MM.1S (cell line): ENCODE data around the gene IFT122.

Experiments used
- DNase-seq: peaks from one replicate; pipeline ENCODE4 v3.0.0-alpha.2; 2015
- H2AFZ ChIP-seq: fragments of 300-600 bp; sonication (generic); 2 replicates; pipeline ENCODE4 v1.6.0; 2016; ENCODE audit warnings: antibody characterized with exemption, low read length
- H3F3A ChIP-seq: fragments of 300-600 bp; sonication (generic); 2 replicates; pipeline ENCODE4 v1.6.1; 2016; ENCODE audit warnings: mild to moderate bottlenecking, antibody characterized with exemption, low read length, moderate library complexity, mixed read lengths; ENCODE audit not compliant: insufficient read depth
- H3K27ac ChIP-seq: fragments of 300-600 bp; sonication (generic); 2 replicates; pipeline ENCODE4 v1.5.1; 2016; ENCODE audit warnings: mild to moderate bottlenecking, low read length
- H3K27me3 ChIP-seq: fragments of 300-600 bp; sonication (generic); replicated peaks from 2 replicates; pipeline ENCODE4 v1.6.0; 2016; ENCODE audit warnings: low read length; ENCODE audit not compliant: insufficient read depth
- H3K36me3 ChIP-seq: fragments of 300-600 bp; sonication (generic); replicated peaks from 2 replicates; pipeline ENCODE4 v1.6.1; 2016; ENCODE audit warnings: mild to moderate bottlenecking, low read length, mixed read lengths; ENCODE audit not compliant: insufficient read depth
- H3K4me1 ChIP-seq: fragments of 300-600 bp; sonication (generic); 2 replicates; pipeline ENCODE4 v1.6.1; 2016; ENCODE audit warnings: low read length, mixed read lengths
- H3K4me2 ChIP-seq: fragments of 300-600 bp; sonication (generic); 2 replicates; pipeline ENCODE4 v1.6.0; 2016; ENCODE audit warnings: low read depth, low read length
- H3K4me3 ChIP-seq: fragments of 300-600 bp; sonication (generic); 2 replicates; pipeline ENCODE4 v1.5.1; 2016; ENCODE audit warnings: low read length, mixed read lengths
- H3K79me2 ChIP-seq: fragments of 300-600 bp; sonication (generic); 2 replicates; pipeline ENCODE4 v1.6.1; 2016; ENCODE audit warnings: mixed run types, low read length, mixed read lengths
- H3K9ac ChIP-seq: fragments of 300-600 bp; sonication (generic); 2 replicates; pipeline ENCODE4 v1.6.1; 2016; ENCODE audit warnings: low read length, mixed read lengths
- H3K9me2 ChIP-seq: fragments of 300-600 bp; sonication (generic); replicated peaks from 2 replicates; pipeline ENCODE4 v1.6.1; 2016; ENCODE audit warnings: mild to moderate bottlenecking, low read length, mixed read lengths; ENCODE audit not compliant: insufficient read depth
- H3K9me3 ChIP-seq: fragments of 300-600 bp; sonication (generic); replicated peaks from 2 replicates; pipeline ENCODE4 v1.6.1; 2016; ENCODE audit warnings: mild to moderate bottlenecking, low read length, mixed read lengths; ENCODE audit not compliant: insufficient read depth
- H4K20me1 ChIP-seq: fragments of 300-600 bp; sonication (generic); 2 replicates; pipeline ENCODE4 v1.6.1; 2016; ENCODE audit warnings: mild to moderate bottlenecking, low read length, moderate library complexity, mixed read lengths; ENCODE audit not compliant: insufficient read depth
- CTCF ChIP-seq: fragments of 300-600 bp; sonication (generic); IDR thresholded peaks from 2 replicates; pipeline ENCODE4 v1.5.1; 2016; ENCODE audit warnings: antibody characterized with exemption, low read length, mixed read lengths
- EZH2 ChIP-seq: fragments of 300-600 bp; sonication (generic); optimal IDR thresholded peaks from 2 replicates; pipeline ENCODE3; 2017; ENCODE audit warnings: low read depth, mild to moderate bottlenecking, antibody characterized with exemption, low read length, mixed read lengths
- EZH2phosphoT487 ChIP-seq: fragments of 300-600 bp; sonication (generic); IDR thresholded peaks from 2 replicates; pipeline ENCODE4 v1.6.1; 2018; ENCODE audit warnings: antibody characterized with exemption, low read length

The IFT122 gene

GRCh38 chr3:129404130-129404529 is 35.9 kb upstream of the IFT122 start:
- TF ChIP-seq CTCF (no peak), EZH2 (no peak), EZH2phosphoT487 (no peak)
- Histone ChIP-seq H3F3A (no peaks in the 10 kb centered on the region), H3K9me2 (no peaks in the 10 kb centered on the region), H3K27ac (no peak overlapping the region), H2AFZ (no peak overlapping the region), H3K9ac (no peak overlapping the region), H3K4me3 (no peak overlapping the region), H3K9me3 (no peaks in the 10 kb centered on the region), H4K20me1 (no peaks in the 10 kb centered on the region), H3K4me1 (no peaks in the 10 kb centered on the region), H3K27me3 (no peaks in the 10 kb centered on the region), H3K79me2 (peaks cover 1% of the 10 kb centered on the region), H3K4me2 (no peak overlapping the region), H3K36me3 (no peaks in the 10 kb centered on the region)
- DNase-seq, result no peak

- H2AFZ ChIP-seq, result peak overlapping the region; percentile 12; the same call in 1 of the 2 replicates
- no peak for DNase-seq
- no peak overlapping the region for H3K9ac ChIP-seq
- no peaks in the 10 kb centered on the region for H3K79me2 ChIP-seq
- no peaks in the 10 kb centered on the region for H4K20me1 ChIP-seq
- no peaks in the 10 kb centered on the region for H3K36me3 ChIP-seq
- TF ChIP-seq EZH2phosphoT487 (no peak), CTCF (no peak), EZH2 (no peak)
- no peaks in the 10 kb centered on the region for H3K9me3 ChIP-seq
- no peaks in the 10 kb centered on the region for H3K9me2 ChIP-seq
- no peaks in the 10 kb centered on the region for H3F3A ChIP-seq
- no peak overlapping the region for H3K27ac ChIP-seq
- H3K4me2 ChIP-seq, result peak overlapping the region; percentile 36; the same call in 1 of the 2 replicates
- no peaks in the 10 kb centered on the region for H3K4me1 ChIP-seq
- H3K27me3 ChIP-seq, result no peaks in the 10 kb centered on the region
- no peak overlapping the region for H3K4me3 ChIP-seq
These were observed 35.4 kb upstream of the IFT122 start for GRCh38 chr3:129404610-129405009.

GRCh38 chr3:129409541-129409940 is 30.5 kb upstream of the IFT122 start:
- no peaks in the 10 kb centered on the region for H3K27me3 ChIP-seq
- H3K4me1 ChIP-seq, result no peaks in the 10 kb centered on the region
- H4K20me1 ChIP-seq, result no peaks in the 10 kb centered on the region
- no peak overlapping the region for H3K4me2 ChIP-seq
- no peaks in the 10 kb centered on the region for H3F3A ChIP-seq
- no peak for DNase-seq
- H3K79me2 ChIP-seq, result no peaks in the 10 kb centered on the region
- H3K9ac ChIP-seq, result no peak overlapping the region
- H2AFZ ChIP-seq, result no peak overlapping the region
- no peaks in the 10 kb centered on the region for H3K9me3 ChIP-seq
- H3K27ac ChIP-seq, result no peak overlapping the region
- H3K9me2 ChIP-seq, result no peaks in the 10 kb centered on the region
- H3K4me3 ChIP-seq, result no peak overlapping the region
- TF ChIP-seq CTCF (no peak), EZH2 (no peak), EZH2phosphoT487 (no peak)
- H3K36me3 ChIP-seq, result no peaks in the 10 kb centered on the region

- H4K20me1 ChIP-seq, result no peaks in the 10 kb centered on the region
- H3K36me3 ChIP-seq, result no peaks in the 10 kb centered on the region
- no peaks in the 10 kb centered on the region for H3K79me2 ChIP-seq
- H3K9ac ChIP-seq, result no peak overlapping the region
- no peak overlapping the region for H2AFZ ChIP-seq
- no peaks in the 10 kb centered on the region for H3K9me2 ChIP-seq
- no peak for DNase-seq
- no peak overlapping the region for H3K27ac ChIP-seq
- H3K4me3 ChIP-seq, result no peak overlapping the region
- TF ChIP-seq CTCF, result no peak
- no peaks in the 10 kb centered on the region for H3K27me3 ChIP-seq
- no peaks in the 10 kb centered on the region for H3K9me3 ChIP-seq
- no peaks in the 10 kb centered on the region for H3K4me1 ChIP-seq
- H3K4me2 ChIP-seq, result no peak overlapping the region
- no peaks in the 10 kb centered on the region for H3F3A ChIP-seq
These were observed 29.1 kb upstream of the IFT122 start for GRCh38 chr3:129410971-129411370.
